GM21390 (cell line): Measurements from ENCODE around the gene TMEM60.
"Not testable (repeated sequence)": the region's sequence is repeated elsewhere in the genome, so short reads cannot be mapped to it uniquely, and the experiment has no call there.

Experiments used
- ATAC-seq: cut with Tn5 transposase; IDR thresholded peaks from one replicate; pipeline ENCODE4 v1.9.1; 2021; ENCODE audit not compliant: unreplicated experiment

TMEM60 gene

GRCh38 chr7:77798394-77799077 is at the start of gene TMEM60, which contains the start of gene PHTF2:
TMEM60 (minus strand) TSS chr7:77798434; CDS start chr7:77794373, 4,061 bp downstream.
PHTF2 (plus strand) TSS chr7:77798773.
- ATAC-seq = peak; percentile 86

GRCh38 chr7:77846317-77847092 is 48.3 kb upstream of the TMEM60 start:
- no peak for ATAC-seq

- no peak for ATAC-seq
These were observed 45.0 kb upstream of the TMEM60 start for GRCh38 chr7:77843194-77843593.

- no peak for ATAC-seq
These were observed 41.7 kb upstream of the TMEM60 start for GRCh38 chr7:77839919-77840318.

- no peak for ATAC-seq
These were observed 40.8 kb upstream of the TMEM60 start for GRCh38 chr7:77838929-77839491.

GRCh38 chr7:77837966-77838365 is 39.7 kb upstream of the TMEM60 start:
- ATAC-seq = no peak

- ATAC-seq = no peak
These were observed 39.0 kb upstream of the TMEM60 start for GRCh38 chr7:77837275-77837674.

GRCh38 chr7:77836425-77836824 is 38.2 kb upstream of the TMEM60 start:
- not testable (repeated sequence) for ATAC-seq

GRCh38 chr7:77833136-77833535 is 34.9 kb upstream of the TMEM60 start:
- ATAC-seq = no peak

- no peak for ATAC-seq
These were observed 33.7 kb upstream of the TMEM60 start for GRCh38 chr7:77831953-77832352.

GRCh38 chr7:77831481-77831880 is 33.2 kb upstream of the TMEM60 start:
- ATAC-seq = no peak

GRCh38 chr7:77830649-77831355 is 32.6 kb upstream of the TMEM60 start:
- ATAC-seq = no peak

- no peak for ATAC-seq
These were observed 29.8 kb upstream of the TMEM60 start for GRCh38 chr7:77827999-77828398.

GRCh38 chr7:77826300-77826699 is 28.1 kb upstream of the TMEM60 start:
- no peak for ATAC-seq

- ATAC-seq = no peak
These were observed 26.9 kb upstream of the TMEM60 start for GRCh38 chr7:77825131-77825530.

- no peak for ATAC-seq
These were observed 26.4 kb upstream of the TMEM60 start for GRCh38 chr7:77824636-77825035.

- ATAC-seq = peak; percentile 18
These were observed 25.6 kb upstream of the TMEM60 start for GRCh38 chr7:77823787-77824186.

GRCh38 chr7:77822269-77822668 is 24.0 kb upstream of the TMEM60 start:
- no peak for ATAC-seq

GRCh38 chr7:77820967-77821366 is 22.7 kb upstream of the TMEM60 start:
- ATAC-seq = no peak

GRCh38 chr7:77819021-77819420 is 20.8 kb upstream of the TMEM60 start:
- ATAC-seq = no peak

- no peak for ATAC-seq
These were observed 14.9 kb upstream of the TMEM60 start for GRCh38 chr7:77813180-77813579.
